GM19099 (cell line): ENCODE data around the gene WDR70.

ENCODE experiments used
- POLR2A ChIP-seq: IDR thresholded peaks from 3 replicates; pipeline ENCODE4 v1.6.1; 2011; ENCODE audit warnings: low read depth; ENCODE audit not compliant: insufficient read length; ENCODE audit errors: extremely low read depth

WDR70 gene

DNA sequence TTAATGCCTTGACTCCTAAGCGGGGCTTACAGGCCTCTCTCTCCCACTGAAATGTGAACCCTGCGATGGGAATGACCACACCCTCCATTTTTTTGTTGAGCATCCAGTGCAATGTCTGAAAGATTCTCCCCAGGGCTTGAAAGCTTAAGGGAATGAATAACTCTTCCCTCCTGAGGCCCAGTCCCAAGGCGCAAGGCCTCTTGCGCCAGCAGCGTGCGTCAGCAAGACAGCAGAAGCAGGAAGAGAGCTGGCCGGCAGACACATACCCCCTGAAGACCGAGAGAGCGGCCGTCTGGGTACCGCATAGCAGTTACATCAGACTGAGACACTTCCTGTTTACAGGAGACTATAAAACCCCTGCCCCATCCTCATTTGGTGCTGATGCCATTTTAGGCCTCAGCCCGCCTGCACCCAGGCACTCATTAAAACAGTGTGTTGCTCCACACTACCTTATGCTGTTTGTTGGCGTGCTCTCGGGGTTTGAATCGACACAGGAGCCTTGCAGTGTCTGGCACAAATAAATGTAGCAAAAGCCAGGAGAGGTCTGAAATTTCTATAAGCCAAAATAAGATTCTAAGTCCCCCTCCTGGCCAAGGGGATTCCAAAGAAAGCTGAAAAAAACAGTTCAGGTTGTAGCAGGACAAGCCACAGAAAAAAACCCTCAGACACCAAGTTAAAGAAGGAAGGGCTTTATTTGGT, 398.5 kb downstream of the WDR70 start:
- no peak for TF ChIP-seq POLR2A

DNA sequence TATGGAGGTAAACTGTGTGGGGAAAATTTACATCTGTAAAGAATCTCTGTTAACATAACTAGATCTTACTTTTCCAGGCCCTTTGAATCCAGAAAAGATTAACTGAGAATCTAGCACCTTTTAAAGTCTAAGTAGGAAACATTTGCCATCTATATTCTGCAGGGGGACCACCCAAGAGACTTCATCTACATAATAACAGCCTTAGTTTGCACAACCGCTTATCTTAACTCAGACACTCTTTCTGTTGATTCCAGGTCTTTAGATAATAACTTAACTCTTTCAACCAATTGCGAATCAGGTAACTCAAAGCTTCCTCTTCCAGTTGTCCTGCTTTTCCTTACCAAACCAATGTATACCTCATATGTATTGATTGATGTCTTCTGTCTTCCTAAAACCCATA, 407.3 kb downstream of the WDR70 start:
- no peak for TF ChIP-seq POLR2A

DNA sequence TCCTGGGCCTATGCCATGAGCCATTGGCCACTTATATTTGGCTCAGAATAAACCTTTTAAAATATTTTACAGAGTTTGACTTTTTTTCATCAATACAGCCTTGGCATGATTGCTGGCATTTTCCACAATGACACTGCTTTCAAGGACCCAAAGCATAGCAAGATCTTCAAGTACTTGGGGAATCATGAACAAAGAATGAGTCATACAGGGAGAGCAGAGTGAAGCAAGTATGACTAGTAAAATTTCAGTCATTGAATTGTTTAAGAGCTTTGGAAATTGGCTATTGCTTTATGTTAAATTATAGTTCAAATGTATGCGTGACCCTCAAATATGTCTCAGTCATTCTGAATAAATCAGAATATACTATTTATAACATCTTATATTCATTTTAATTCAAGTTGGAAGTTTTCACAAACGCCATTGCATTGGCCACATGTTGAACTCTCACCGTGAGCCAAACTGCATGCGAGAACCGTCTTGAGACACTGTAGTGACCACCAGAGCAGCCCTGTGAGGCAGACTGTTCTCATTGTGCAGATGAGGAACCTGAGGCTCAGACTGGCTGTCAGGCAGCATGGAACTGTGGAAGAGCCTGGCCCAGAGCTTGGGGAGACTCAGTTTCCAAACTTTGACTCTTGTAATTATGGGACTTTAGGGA, 407.9 kb downstream of the WDR70 start:
- no peak for TF ChIP-seq POLR2A

DNA sequence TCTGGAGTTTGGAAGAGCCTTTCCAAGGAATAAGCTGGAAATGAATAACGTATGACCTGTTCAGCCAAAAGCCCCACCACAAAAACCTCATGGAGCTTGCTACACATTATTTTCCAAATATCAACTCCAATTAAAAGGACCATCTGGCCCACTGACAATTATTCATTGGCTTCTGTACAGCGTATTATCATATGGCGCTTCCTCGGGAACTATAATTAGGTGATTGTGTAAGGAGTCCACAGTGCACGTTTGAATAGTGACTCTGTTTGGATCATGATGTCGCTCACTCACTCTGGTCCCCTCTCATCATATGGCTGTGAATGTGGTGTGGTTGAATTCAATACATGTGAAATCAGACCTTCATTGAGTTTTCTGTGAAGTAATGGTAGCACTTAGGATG, 408.6 kb downstream of the WDR70 start:
- TF ChIP-seq POLR2A = no peak

DNA sequence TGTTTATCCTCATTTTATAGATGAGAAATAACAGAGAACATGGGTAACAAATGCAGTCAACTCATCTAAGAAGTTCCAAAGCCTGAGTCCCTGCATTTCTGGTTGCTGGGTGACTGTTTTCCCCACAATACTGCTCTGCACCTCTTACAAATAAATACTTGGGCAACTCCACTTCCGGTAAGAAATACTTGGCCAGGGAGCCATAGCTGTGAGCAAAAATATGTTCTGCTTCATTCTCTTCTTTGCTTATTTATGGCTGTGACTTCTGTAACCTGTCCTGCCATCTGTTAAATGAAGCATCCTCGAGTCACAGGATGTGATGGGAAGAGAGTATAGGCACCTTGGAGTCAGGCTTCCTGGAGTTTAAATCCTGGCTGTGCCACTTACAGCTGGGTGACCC, 410.9 kb downstream of the WDR70 start:
- no peak for TF ChIP-seq POLR2A

DNA sequence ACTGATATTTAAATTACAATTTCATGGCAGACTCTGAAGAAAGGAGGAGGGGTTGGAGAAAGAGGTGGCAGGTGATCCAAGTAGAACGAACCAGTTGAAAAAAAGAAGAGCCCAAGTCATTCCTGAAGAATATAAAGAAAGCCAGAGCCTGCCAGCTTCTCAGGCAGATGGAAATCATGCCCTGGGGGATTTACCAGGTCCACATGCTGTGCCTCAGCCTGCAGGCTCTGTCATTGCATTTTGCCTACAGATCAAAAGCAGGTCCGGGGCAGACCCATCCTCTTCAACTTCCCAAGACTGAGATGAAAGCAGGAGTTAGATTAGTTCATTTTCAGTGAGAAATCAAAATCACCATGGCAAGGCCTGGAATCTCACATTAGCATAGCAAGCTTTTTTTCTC, 412.2 kb downstream of the WDR70 start:
- TF ChIP-seq POLR2A = no peak

DNA sequence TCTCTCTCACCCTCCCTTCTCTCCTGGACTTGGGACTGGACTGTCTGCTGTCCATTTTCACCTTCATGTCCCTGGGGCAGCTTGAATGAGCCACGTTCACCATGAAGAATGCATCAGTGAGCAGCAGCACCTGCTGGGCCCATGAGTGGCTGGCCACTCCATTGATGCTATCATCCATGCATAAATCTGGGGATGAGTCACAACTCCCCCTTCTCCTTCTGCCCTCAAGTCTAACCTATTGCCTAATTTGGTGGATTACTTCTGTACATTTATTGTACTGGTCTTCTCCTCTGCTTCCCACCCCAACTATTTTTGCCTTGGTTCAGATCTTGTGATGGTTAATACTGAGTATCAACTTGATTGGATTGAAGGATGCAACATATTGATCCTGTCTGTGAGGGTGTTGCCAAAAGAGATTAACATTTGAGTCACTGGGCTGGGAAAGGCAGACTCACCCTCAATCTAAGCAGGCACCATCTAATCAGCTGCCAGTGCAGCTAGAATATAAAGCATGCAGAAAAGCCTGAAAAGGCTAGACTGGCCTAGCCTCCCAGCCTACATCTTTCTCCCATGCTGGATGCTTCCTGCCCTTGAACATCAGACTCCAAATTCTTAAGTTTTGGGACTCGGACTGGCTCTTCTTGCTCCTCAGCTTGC, 414.0 kb downstream of the WDR70 start:
- no peak for TF ChIP-seq POLR2A

DNA sequence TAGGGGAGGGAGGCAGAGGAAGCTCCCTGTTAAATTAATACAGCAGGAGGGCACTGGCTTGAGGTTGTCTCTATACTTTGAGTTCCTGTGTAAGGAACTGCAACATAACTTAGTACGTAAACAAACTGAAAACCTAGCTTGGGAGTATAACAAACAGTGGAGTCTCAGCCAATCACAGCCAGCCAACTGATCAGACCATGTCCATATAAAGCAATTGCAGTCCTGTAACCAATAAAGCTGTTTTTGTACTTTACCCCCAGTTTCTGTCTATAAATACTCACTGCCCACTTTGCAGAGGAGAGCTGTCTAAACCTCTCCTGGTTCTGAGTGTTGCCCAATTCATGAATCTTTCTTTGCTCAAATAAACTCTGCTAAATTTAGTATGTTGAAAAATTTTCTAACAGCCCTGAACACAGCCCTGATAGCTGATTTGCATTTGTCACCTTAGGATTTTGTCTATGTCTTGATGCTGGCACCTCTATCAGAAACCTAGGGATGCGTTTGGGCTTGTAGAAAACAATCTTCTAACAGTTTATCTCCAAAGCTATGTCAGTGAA, 420.8 kb downstream of the WDR70 start:
- TF ChIP-seq POLR2A = no peak

DNA sequence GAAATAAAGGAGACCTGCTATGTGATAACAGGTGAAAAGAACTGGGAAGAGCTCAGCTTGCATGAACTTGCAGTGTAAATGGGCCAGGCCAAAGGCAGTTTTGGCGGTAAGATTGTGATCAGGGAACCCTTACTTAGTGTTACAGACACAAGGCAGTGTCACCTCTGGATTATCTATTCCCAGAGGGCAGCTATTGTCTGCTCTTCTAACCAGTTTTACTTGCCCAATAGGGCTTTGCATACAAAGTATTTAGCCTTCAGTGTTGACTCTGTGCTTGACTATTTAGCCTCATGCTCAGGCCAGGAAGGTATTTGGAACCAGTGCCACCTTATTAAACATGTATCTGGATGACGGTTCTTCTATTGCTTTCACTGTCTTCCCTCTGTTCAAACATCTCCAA, 422.4 kb downstream of the WDR70 start:
- no peak for TF ChIP-seq POLR2A
